Cardiac muscle cell (in vitro differentiated cells and primary cell): ENCODE measurements around the gene CYP17A1. TPM values are rescaled to one million over a fixed set of nuclear protein-coding genes. Genes with fewer than 3 reads are reported as not detected.

Experiments
- DNase-seq, 2 donors: peaks; one replicate each; pipeline versions ENCODE4 v3.0.0 to v3.0.0-alpha.2; 2010 to 2017; ENCODE audit warnings: low read depth in 1 of 2, low spot score in 1 of 2
- H3K27ac ChIP-seq: fragments of 200-600 bp; sonication (generic); 2 replicates; pipeline ENCODE4 v1.5.1; 2016
- H3K27me3 ChIP-seq: fragments of 200-600 bp; sonication (generic); 2 replicates; pipeline ENCODE4 v1.6.0; 2016; ENCODE audit warnings: control low read depth
- H3K36me3 ChIP-seq: fragments of 200-600 bp; sonication (generic); 2 replicates; pipeline ENCODE4 v1.5.1; 2016; ENCODE audit warnings: control low read depth
- H3K4me1 ChIP-seq: fragments of 200-600 bp; sonication (generic); 2 replicates; pipeline ENCODE4 v1.8.1; 2017; ENCODE audit warnings: low read depth, mild to moderate bottlenecking, mixed run types
- H3K4me3 ChIP-seq: fragments of 200-600 bp; sonication (generic); 2 replicates; pipeline ENCODE4 v1.5.1; 2016; ENCODE audit warnings: mild to moderate bottlenecking
- H3K9me3 ChIP-seq: fragments of 200-600 bp; sonication (generic); 2 replicates; pipeline ENCODE4 v1.5.1; 2017; ENCODE audit warnings: low read depth, mild to moderate bottlenecking, control low read depth
- polyA plus RNA-seq: library from polyadenylated mRNA; unstranded; fragments of >200 nt; fragmentation: Nextera tagmentation; extraction: Ambion mirVana; gene quantifications from 2 replicates; pipeline ENCODE4 v1.2.1, GENCODE V29; 2016
- total RNA-seq: library from RNA; depleted of rRNA; stranded (reverse); fragments of >200 nt; gene quantifications from 2 replicates; pipeline ENCODE4 v1.2.3, GENCODE V29; 2016
- TF ChIP-seq, protein P1 (sequence below): IDR thresholded peaks from 2 replicates; pipeline ENCODE4 v1.5.1; 2012; ENCODE audit warnings: low read depth, mild to moderate bottlenecking, low read length

Gene CYP17A1
- total and polyA plus RNA-seq, 2 experiments from 2014 or later, result not detected

DNA sequence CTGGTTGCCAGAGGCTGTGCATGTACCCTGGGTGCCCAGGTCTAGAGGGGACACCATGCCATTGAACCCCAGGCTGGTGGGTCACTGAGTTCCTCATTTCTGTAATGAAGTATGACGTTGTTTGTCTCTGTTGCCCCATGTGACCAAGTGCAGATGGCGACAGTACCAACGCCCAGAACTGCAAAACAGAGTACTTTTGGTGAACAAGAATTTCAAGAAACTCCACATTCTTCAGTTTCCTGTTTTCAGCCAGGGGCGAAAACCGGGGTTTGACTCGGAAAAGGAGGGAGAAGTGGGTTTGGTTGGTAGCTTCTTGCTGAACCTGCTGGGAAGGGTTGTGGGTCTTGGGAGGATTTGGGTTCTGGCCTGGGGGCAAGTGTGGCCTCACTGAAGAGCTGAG is 18.2 kb downstream of the CYP17A1 start:
- no peak overlapping the region for H3K27ac ChIP-seq

DNA sequence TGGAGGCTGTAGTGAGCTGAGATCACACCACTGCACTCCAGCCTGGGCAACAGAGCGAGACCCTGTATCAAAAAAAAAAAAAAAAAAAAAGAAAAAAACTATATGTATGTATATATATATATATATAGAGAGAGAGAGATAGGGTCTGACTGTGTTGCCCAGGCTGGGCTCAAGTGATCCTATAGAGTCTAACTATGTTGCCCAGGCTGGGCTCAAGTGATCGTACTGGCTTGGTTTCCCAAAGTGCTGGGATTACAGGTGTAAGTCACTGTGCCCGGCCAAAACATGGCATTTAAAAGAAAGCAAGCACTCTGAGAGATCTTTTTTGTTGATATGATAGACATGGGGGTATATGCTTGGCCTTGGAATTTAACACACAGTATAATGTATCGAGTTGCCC is 20.0 kb downstream of the CYP17A1 start:
- Histone ChIP-seq H3K9me3 (no peaks in the 10 kb centered on the region), H3K27ac (no peak overlapping the region), H3K4me3 (no peak overlapping the region), H3K36me3 (peaks cover 11% of the 10 kb centered on the region), H3K27me3 (no peaks in the 10 kb centered on the region), H3K4me1 (no peaks in the 10 kb centered on the region)
- TF ChIP-seq, protein P1, sequence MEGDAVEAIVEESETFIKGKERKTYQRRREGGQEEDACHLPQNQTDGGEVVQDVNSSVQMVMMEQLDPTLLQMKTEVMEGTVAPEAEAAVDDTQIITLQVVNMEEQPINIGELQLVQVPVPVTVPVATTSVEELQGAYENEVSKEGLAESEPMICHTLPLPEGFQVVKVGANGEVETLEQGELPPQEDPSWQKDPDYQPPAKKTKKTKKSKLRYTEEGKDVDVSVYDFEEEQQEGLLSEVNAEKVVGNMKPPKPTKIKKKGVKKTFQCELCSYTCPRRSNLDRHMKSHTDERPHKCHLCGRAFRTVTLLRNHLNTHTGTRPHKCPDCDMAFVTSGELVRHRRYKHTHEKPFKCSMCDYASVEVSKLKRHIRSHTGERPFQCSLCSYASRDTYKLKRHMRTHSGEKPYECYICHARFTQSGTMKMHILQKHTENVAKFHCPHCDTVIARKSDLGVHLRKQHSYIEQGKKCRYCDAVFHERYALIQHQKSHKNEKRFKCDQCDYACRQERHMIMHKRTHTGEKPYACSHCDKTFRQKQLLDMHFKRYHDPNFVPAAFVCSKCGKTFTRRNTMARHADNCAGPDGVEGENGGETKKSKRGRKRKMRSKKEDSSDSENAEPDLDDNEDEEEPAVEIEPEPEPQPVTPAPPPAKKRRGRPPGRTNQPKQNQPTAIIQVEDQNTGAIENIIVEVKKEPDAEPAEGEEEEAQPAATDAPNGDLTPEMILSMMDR, result no peak
- no peak for DNase-seq

More for the DNA sequence above, 18.2 kb downstream of the CYP17A1 start:
- TF ChIP-seq, protein P1, result no peak
- no peaks in the 10 kb centered on the region for H3K27me3 ChIP-seq
- no peaks in the 10 kb centered on the region for H3K9me3 ChIP-seq
- DNase-seq, result no peak
- no peak overlapping the region for H3K4me3 ChIP-seq
- H3K36me3 ChIP-seq, result no peaks in the 10 kb centered on the region
- H3K4me1 ChIP-seq, result no peaks in the 10 kb centered on the region

DNA sequence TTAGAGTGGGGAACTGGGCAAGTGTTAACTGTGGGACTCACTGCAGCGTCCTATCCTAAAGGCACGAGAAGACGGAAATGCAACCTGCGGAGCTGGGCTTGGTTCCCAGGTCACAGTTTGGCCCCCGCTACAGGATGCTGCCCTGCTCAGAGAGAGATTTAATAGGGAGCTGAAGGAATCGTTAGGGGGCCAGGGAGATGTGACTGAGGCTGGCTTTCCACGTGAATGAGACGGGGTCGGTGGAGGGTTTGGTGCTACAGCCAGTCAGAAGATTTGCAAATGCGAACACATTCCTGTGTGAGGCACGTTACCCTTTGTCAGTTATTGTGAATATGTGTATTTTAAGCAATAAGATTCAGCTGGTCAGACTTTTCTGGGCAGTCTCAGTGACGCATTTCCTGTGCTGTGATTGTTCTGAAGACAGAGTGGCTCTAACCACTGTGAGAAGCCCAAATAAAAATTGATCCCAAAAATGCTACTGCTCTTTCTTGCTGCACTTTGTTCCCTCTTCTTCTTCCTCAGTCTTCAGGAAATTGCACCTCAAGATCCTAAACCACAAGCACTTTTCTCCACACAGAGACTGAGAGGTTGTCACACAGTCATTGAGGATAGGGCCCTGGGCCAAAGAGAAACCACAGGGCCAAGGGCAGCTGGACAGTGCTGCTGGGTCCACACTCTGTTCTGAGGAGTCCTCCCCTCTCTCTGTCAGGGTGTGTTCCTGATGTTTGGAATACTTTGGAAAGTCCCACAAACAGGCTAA is 21.2 kb downstream of the CYP17A1 start:
- H3K4me3 ChIP-seq, result no peak overlapping the region
- no peaks in the 10 kb centered on the region for H3K4me1 ChIP-seq
- TF ChIP-seq, protein P1, result no peak
- DNase-seq, result peak in 1 of 2 donors; percentile 94
- H3K27me3 ChIP-seq, result no peaks in the 10 kb centered on the region
- H3K36me3 ChIP-seq, result peaks cover 20% of the 10 kb centered on the region
- peak overlapping the region; percentile 30 for H3K27ac ChIP-seq
- no peaks in the 10 kb centered on the region for H3K9me3 ChIP-seq

DNA sequence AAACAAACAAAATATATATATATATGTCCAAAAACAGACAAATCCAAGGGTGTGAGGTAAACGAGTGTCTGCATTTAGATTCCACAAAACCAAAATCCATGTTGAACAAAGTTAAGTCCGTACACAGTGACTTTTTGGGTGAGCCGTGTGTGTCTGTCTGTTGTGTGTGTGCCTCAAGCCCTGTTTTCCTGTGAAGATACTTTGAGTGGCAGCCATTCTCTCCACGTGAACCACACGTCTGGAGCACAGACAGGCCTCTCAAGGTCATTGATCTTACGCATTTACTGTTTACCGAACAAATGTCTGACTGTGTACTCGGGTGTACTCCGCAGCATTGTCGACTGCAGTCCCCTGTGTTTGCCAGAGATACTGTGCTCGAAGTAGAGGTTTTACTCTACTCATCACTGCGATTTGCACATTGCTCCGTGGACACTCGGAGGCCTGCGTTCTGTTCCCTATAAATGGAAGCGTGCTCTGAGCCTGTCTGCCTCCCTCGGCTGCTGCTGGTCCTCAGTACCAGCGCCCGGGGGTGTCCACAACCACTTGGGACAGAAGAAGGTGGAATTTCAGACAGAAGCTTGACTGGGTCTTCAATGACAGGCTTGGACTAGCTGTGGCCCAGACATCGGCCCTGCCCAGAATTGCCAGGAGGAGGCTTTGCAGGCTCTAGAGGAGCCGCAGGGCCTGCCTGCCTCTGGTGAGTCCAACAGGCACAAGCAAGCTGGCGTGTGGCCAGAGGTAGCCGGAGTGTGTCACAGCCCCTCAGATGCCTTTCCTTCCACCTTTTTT is 22.1 kb downstream of the CYP17A1 start:
- TF ChIP-seq, protein P1, result peak; percentile 4
- no peaks in the 10 kb centered on the region for H3K9me3 ChIP-seq
- H3K4me3 ChIP-seq, result no peak overlapping the region
- H3K4me1 ChIP-seq, result no peaks in the 10 kb centered on the region
- peaks cover 20% of the 10 kb centered on the region for H3K36me3 ChIP-seq
- DNase-seq, result peak; percentile 38 to 76
- no peaks in the 10 kb centered on the region for H3K27me3 ChIP-seq
- peak overlapping the region; percentile 30 for H3K27ac ChIP-seq

DNA sequence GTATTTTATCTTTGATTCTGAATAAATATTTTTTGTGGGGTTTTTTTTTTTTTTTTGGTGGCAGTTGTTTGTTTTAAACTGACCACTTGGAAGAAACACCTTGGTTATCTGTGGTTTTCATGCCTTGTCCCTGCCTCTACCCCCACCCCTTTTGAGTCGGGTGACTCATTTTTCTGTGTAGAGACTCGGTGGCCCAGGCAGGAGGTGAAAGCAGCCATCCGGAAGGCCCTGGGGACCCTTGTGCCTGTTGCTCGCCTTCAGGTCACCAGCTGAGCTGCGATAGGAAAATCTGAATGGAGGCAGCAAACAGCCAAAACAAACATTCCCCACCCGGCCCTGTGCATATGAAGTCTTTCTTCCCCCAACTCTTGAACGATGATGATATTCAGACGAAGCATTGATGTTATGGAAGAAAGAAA is 22.8 kb downstream of the CYP17A1 start:
- DNase-seq, result peak in 1 of 2 donors; percentile 73
- Histone ChIP-seq H3K9me3 (no peaks in the 10 kb centered on the region), H3K27ac (no peak overlapping the region), H3K27me3 (no peaks in the 10 kb centered on the region), H3K4me1 (no peaks in the 10 kb centered on the region), H3K36me3 (peaks cover 22% of the 10 kb centered on the region), H3K4me3 (no peak overlapping the region)
- TF ChIP-seq, protein P1, result no peak
